ENCODE results near the gene GDPD5.

The GDPD5 gene

GRCh38 chr11:75525433-75526191 lies at the start of gene GDPD5:
Gene GDPD5, minus strand, starts transcription at chr11:75525941. Its CDS starts 48,206 bp downstream, at chr11:75477735.
- peak in 49 of 51 donors; percentile 19 to 89 (median 67) for DNase-seq

- DNase-seq: no peak
Observed at GRCh38 chr11:75574698-75575602, 49.2 kb upstream of the GDPD5 start.

- DNase-seq: no peak
Observed at GRCh38 chr11:75572744-75573143, 47.0 kb upstream of the GDPD5 start.

- DNase-seq: peak in 2 of 51 donors; percentile 35 to 38
Observed at GRCh38 chr11:75571625-75572024, 45.9 kb upstream of the GDPD5 start.

GRCh38 chr11:75570559-75571139 lies 44.9 kb upstream of the GDPD5 start:
- DNase-seq: no peak

- no peak for DNase-seq
Observed at GRCh38 chr11:75568616-75569219, 43.0 kb upstream of the GDPD5 start.

GRCh38 chr11:75567971-75568370 lies 42.2 kb upstream of the GDPD5 start:
- DNase-seq: no peak

- no peak for DNase-seq
Observed at GRCh38 chr11:75566763-75567279, 41.1 kb upstream of the GDPD5 start.

GRCh38 chr11:75565916-75566762 lies 40.4 kb upstream of the GDPD5 start:
- peak in 1 of 51 donors; percentile 52 for DNase-seq

GRCh38 chr11:75565221-75565814 lies 39.6 kb upstream of the GDPD5 start:
- peak in 8 of 51 donors; percentile 18 to 51 (median 31) for DNase-seq

GRCh38 chr11:75563978-75564552 lies 38.3 kb upstream of the GDPD5 start:
- peak in 4 of 51 donors; percentile 19 to 42 (median 32) for DNase-seq

GRCh38 chr11:75563501-75563977 lies 37.8 kb upstream of the GDPD5 start:
- no peak for DNase-seq

- DNase-seq: peak in 2 of 51 donors; percentile 17 to 54
Observed at GRCh38 chr11:75562836-75563484, 37.2 kb upstream of the GDPD5 start.

GRCh38 chr11:75562048-75562835 lies 36.5 kb upstream of the GDPD5 start, which contains the start of gene SERPINH1:
Gene SERPINH1, plus strand, starts transcription at chr11:75562253. Its CDS starts 4,097 bp downstream, at chr11:75566350.
- peak in 48 of 51 donors; percentile 16 to 90 (median 64) for DNase-seq

GRCh38 chr11:75561426-75562047 lies 35.8 kb upstream of the GDPD5 start:
- DNase-seq: no peak

GRCh38 chr11:75560644-75561043 lies 34.9 kb upstream of the GDPD5 start:
- DNase-seq: no peak
